B cell (primary cell): ENCODE data around the gene TBC1D12.

ENCODE experiments used
- CTCF ChIP-seq: fragments of 200-600 bp; IDR thresholded peaks from one replicate; pipeline ENCODE4 v1.8.0; 2022; ENCODE audit warnings: antibody characterized with exemption, mild to moderate bottlenecking
- EZH2 ChIP-seq: IDR thresholded peaks from 2 replicates; pipeline ENCODE4 v1.6.1; 2012; ENCODE audit warnings: borderline replicate concordance, low read depth, mild to moderate bottlenecking, moderate library complexity, low read length; ENCODE audit not compliant: insufficient read depth, poor library complexity, severe bottlenecking

- no peak for TF ChIP-seq CTCF
- TF ChIP-seq EZH2 = no peak
Measured at GRCh38 chr10:94461503-94461902, 59.2 kb downstream of the TBC1D12 start.
